ENCODE results near the gene GAS7.
A peak's percentile ranks its signal among the peaks of the same experiment; 100 is the strongest.

The GAS7 gene

GRCh38 chr17:9928601-9929333 lies 269.6 kb downstream of the GAS7 start:
- TF ChIP-seq ZNF8 (CRISPR knock-in tag; IDR thresholded peaks at IDR 0.05) (no peak), POU6F1 (CRISPR knock-in tag; IDR thresholded peaks at IDR 0.05; ENCODE audit: borderline replicate concordance, low read depth) (no peak), BACH2 (CRISPR knock-in tag; IDR thresholded peaks at IDR 0.05; ENCODE audit: borderline replicate concordance) (no peak)
- ATAC-seq: peak; percentile 72

DNA sequence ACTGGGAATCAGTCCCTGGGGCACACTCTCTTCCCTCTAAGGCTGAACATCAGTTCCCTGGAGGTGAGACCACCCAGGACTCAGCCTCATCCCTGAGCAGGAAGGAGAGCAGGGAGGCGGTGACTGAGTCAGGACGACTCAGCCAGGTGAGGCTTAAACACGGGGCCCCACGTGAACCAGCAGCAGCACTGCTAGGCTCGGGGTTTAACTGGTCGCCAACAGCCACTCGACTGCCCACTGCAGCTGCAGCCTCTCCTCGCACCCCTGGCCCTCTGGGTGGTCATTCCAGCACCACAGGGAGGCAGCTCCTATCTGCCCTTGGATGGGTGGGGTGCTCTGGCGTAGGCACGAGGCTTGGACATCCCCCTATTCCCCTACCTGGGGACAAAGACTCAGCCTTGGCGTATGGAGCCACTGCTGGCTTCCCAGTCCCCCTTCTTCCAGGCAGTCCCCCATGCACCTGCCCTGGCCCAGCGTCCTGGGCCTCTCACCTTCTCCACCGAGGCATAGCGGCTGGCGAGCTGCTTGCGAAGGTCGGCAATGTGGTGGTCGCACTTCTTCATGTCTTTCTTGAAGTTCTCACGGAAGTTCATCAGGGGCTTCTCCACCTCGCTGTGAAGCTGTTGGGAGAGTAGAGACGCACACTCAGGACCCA lies 272.1 kb downstream of the GAS7 start:
- ATAC-seq: no peak
- no peak for TF ChIP-seq ESRRG (CRISPR knock-in tag; IDR thresholded peaks at IDR 0.05)
- TF ChIP-seq CSRNP3 (CRISPR knock-in tag; IDR thresholded peaks at IDR 0.05): no peak
- TF ChIP-seq ZFP3 (CRISPR knock-in tag; IDR thresholded peaks at IDR 0.05): no peak
- no peak for TF ChIP-seq ZFP30 (CRISPR knock-in tag; IDR thresholded peaks at IDR 0.05)
- no peak for TF ChIP-seq ARNTL (CRISPR knock-in tag; IDR thresholded peaks at IDR 0.05; ENCODE audit: borderline replicate concordance, low read depth)
- no peak for TF ChIP-seq ZNF70 (CRISPR knock-in tag; IDR thresholded peaks at IDR 0.05)
- no peak for TF ChIP-seq POU6F1 (CRISPR knock-in tag; IDR thresholded peaks at IDR 0.05; ENCODE audit: borderline replicate concordance, low read depth)
- TF ChIP-seq ISL1 (CRISPR knock-in tag; IDR thresholded peaks at IDR 0.05): no peak
- TF ChIP-seq OSR1 (CRISPR knock-in tag; IDR thresholded peaks at IDR 0.05): no peak
- no peak for TF ChIP-seq TSHZ2 (CRISPR knock-in tag; IDR thresholded peaks at IDR 0.05)
- no peak for TF ChIP-seq ZNF565 (CRISPR knock-in tag; conservative IDR thresholded peaks at IDR 0.05; ENCODE audit: low read depth)
- TF ChIP-seq RARB (CRISPR knock-in tag; IDR thresholded peaks at IDR 0.05): no peak
- no peak for TF ChIP-seq PPARA (CRISPR knock-in tag; IDR thresholded peaks at IDR 0.05; ENCODE audit: borderline replicate concordance)
- TF ChIP-seq TOX (CRISPR knock-in tag; IDR thresholded peaks at IDR 0.05; ENCODE audit: borderline replicate concordance): no peak
- no peak for TF ChIP-seq GLIS3 (CRISPR knock-in tag; IDR thresholded peaks at IDR 0.05)
- TF ChIP-seq CSDC2 (CRISPR knock-in tag; IDR thresholded peaks at IDR 0.05): no peak
- TF ChIP-seq SNAI2 (CRISPR knock-in tag; IDR thresholded peaks at IDR 0.05): no peak
- TF ChIP-seq ZNF8 (CRISPR knock-in tag; IDR thresholded peaks at IDR 0.05): no peak
- TF ChIP-seq PATZ1 (CRISPR knock-in tag; IDR thresholded peaks at IDR 0.05; ENCODE audit: borderline replicate concordance): no peak

DNA sequence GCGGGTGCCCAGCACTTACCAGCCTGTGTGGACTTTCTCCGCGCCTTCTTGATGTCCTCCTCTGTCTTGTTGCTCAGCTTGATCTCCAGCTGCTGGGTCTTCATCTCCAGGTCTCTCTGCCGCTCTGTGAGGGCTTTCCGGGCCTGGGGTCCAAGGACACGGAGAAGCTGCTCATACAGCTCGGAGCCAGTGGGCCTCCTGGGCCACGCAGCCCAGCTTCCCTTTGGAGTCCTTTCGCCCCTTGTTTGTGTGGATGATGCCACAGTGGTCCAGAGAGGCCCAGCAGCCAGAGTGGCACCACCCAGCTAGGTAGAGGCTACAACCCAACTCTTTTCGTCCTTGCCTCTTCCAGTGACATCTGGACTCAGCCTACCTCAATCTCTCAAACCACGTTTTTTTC lies 272.9 kb downstream of the GAS7 start:
- TF ChIP-seq ZNF70 (CRISPR knock-in tag; IDR thresholded peaks at IDR 0.05) (no peak), ARNTL (CRISPR knock-in tag; IDR thresholded peaks at IDR 0.05; ENCODE audit: borderline replicate concordance, low read depth) (no peak), PPARA (CRISPR knock-in tag; IDR thresholded peaks at IDR 0.05; ENCODE audit: borderline replicate concordance) (no peak), SNAI2 (CRISPR knock-in tag; IDR thresholded peaks at IDR 0.05) (no peak), ZNF8 (CRISPR knock-in tag; IDR thresholded peaks at IDR 0.05) (no peak), TOX (CRISPR knock-in tag; IDR thresholded peaks at IDR 0.05; ENCODE audit: borderline replicate concordance) (no peak), ZFP3 (CRISPR knock-in tag; IDR thresholded peaks at IDR 0.05) (no peak)
- ATAC-seq: no peak
